Activated T-helper 1 cell treated with anti-CD3 and anti-CD28 coated beads, Interleukin-2, amount 50 U/mL, for 16 hours (primary cell): Measurements from ENCODE around the gene SDF2L1.
"Not testable (repeated sequence)": the region's sequence is repeated elsewhere in the genome, so short reads cannot be mapped to it uniquely, and the experiment has no call there.

Source experiments
- DNase-seq, 2 donors: peaks; one replicate each; pipeline ENCODE4 v3.0.0-alpha.2; 2020; ENCODE audit warnings: low read depth in 1 of 2, low spot score in 1 of 2

SDF2L1 gene

GRCh38 chr22:21660904-21661303 lies 18.8 kb downstream of the SDF2L1 start:
- no peak for DNase-seq

GRCh38 chr22:21661991-21662390 lies 19.9 kb downstream of the SDF2L1 start:
- DNase-seq: no peak

GRCh38 chr22:21663738-21664137 lies 21.6 kb downstream of the SDF2L1 start:
- DNase-seq: no peak

- no peak for DNase-seq
These were observed 23.1 kb downstream of the SDF2L1 start for GRCh38 chr22:21665047-21665851.

GRCh38 chr22:21666786-21667185 lies 24.7 kb downstream of the SDF2L1 start:
- DNase-seq: no peak

- no peak for DNase-seq
These were observed 26.9 kb downstream of the SDF2L1 start for GRCh38 chr22:21669026-21669425.

- no peak for DNase-seq
These were observed 30.1 kb downstream of the SDF2L1 start for GRCh38 chr22:21672107-21672629.

- no peak for DNase-seq
These were observed 31.6 kb downstream of the SDF2L1 start for GRCh38 chr22:21673534-21674321.

- DNase-seq: no peak
These were observed 32.6 kb downstream of the SDF2L1 start for GRCh38 chr22:21674638-21675245.

- DNase-seq: no peak
These were observed 35.7 kb downstream of the SDF2L1 start for GRCh38 chr22:21677606-21678443.

- DNase-seq: not testable (repeated sequence)
These were observed 36.7 kb downstream of the SDF2L1 start for GRCh38 chr22:21678842-21679241.

GRCh38 chr22:21679383-21679782 lies 37.3 kb downstream of the SDF2L1 start:
- no peak for DNase-seq

- no peak for DNase-seq
These were observed 38.9 kb downstream of the SDF2L1 start for GRCh38 chr22:21680830-21681565.

GRCh38 chr22:21681566-21682370 lies 39.7 kb downstream of the SDF2L1 start:
- no peak for DNase-seq

GRCh38 chr22:21682385-21683175 lies 40.5 kb downstream of the SDF2L1 start:
- DNase-seq: no peak

GRCh38 chr22:21683401-21683811 lies 41.3 kb downstream of the SDF2L1 start:
- DNase-seq: no peak

GRCh38 chr22:21684492-21685163 lies 42.5 kb downstream of the SDF2L1 start:
- DNase-seq: no peak

- no peak for DNase-seq
These were observed 43.0 kb downstream of the SDF2L1 start for GRCh38 chr22:21685164-21685513.
